Peyer's patch (tissue), 4 donors: ENCODE measurements around the gene UBIAD1. TPM values are rescaled to one million over a fixed set of nuclear protein-coding genes. Genes with fewer than 3 reads are reported as not detected.
"Not testable (repeated sequence)": the region's sequence is repeated elsewhere in the genome, so short reads cannot be mapped to it uniquely, and the experiment has no call there.

Experiments
- DNase-seq, 3 donors: peaks; one replicate each; pipeline ENCODE4 v3.0.0-alpha.2; 2017 to 2019
- H3K27ac ChIP-seq, 4 donors: fragments of 200-600 bp; sonication (generic); one replicate each; pipeline ENCODE4 v1.5.1; 2016 to 2019
- H3K27me3 ChIP-seq, 2 donors: fragments of 200-600 bp; sonication (generic); one replicate each; pipeline ENCODE4 v1.5.1; 2019
- H3K36me3 ChIP-seq, 3 donors: fragments of 200-600 bp; sonication (generic); one replicate each; pipeline ENCODE4 v1.5.1; 2016 to 2019
- H3K4me1 ChIP-seq, 4 donors: fragments of 200-600 bp; sonication (generic); one replicate each; pipeline ENCODE4 v1.5.1; 2016 to 2019
- H3K4me3 ChIP-seq, 4 donors: fragments of 200-600 bp; sonication (generic); 1 replicate in 3 of 4; 2 replicates in 1 of 4; pipeline ENCODE4 v1.5.1; 2016 to 2019; ENCODE audit warnings: mild to moderate bottlenecking in 1 of 4
- H3K9me3 ChIP-seq, 4 donors: fragments of 200-600 bp; sonication (generic); one replicate each; pipeline ENCODE4 v1.5.1; 2016 to 2019; ENCODE audit warnings: mild to moderate bottlenecking in 1 of 4
- POLR2A ChIP-seq, 2 donors: fragments of 450-650 bp; IDR thresholded peaks; one replicate each; pipeline ENCODE4 v1.5.1; 2017; ENCODE audit warnings: antibody characterized with exemption in 2 of 2, mild to moderate bottlenecking in 2 of 2, moderate library complexity in 2 of 2
- total RNA-seq, 4 donors: library from RNA; depleted of rRNA; stranded (reverse); fragments of >200 nt; gene quantifications; one replicate each; pipeline ENCODE4 v1.1.0, GENCODE V29; 2016
- TF ChIP-seq, protein P1 (sequence below), 6 experiments: fragments of 450-650 bp in 4 of 6; fragments of 200-600 bp in 2 of 6; sonication (generic) in 1 of 6; IDR thresholded peaks; one replicate each; pipeline ENCODE4 v1.5.1; 2017 to 2019; ENCODE audit warnings: antibody characterized with exemption in 6 of 6, mild to moderate bottlenecking in 3 of 6, moderate library complexity in 1 of 6

Gene UBIAD1
- total RNA-seq, 4 donors from 2014 or later = 7.5 to 18.2 (median 12.4) TPM

DNA sequence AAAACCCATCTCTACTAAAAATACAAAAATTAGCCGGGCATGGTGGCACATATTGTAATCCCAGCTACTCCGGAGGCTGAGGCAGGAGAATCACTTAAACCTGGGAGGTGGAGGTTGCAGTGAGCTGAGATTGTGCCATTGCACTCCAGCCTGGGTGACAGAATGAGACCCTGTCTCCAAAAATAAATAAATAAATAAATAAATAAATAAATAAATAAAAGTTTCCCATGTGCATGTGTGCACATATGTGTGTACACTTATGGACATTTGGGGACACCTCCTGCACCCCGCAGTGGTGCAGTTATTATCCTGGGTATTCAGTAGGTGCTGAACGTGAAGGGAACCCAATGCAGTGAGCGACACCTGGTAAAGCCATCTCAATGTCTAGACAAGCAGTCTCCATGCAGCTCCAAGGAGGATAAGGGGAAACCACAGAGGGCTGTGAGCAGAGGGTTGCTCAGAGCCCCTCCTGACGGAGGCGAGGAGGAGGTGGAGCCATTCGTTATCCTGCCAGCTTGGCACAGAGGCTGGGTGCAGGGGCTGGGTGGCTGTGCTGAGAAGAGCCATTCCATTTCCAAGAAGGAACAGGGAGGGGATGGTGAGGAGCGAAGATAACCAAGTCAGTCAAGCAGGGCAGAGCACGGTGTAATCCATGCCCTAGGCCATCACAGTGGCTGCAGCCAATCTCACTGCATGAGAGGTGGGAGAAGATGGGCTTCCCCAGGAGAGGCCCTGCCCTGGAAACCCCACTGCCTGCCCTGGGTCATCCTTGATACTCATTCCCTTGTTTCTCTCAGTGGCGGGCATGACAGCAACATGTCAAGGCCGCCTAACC, 25.6 kb downstream of the UBIAD1 start:
- Histone ChIP-seq H3K27ac (no peak overlapping the region), H3K4me1 (no peaks in the 10 kb centered on the region), H3K36me3 (peaks cover 0 to 15% (median 0%) of the 10 kb centered on the region in 3 donors), H3K27me3 (no peaks in the 10 kb centered on the region), H3K4me3 (no peak overlapping the region), H3K9me3 (no peaks in the 10 kb centered on the region)
- TF ChIP-seq POLR2A (IDR thresholded peaks at IDR 0.05) = no peak
- TF ChIP-seq, protein P1, sequence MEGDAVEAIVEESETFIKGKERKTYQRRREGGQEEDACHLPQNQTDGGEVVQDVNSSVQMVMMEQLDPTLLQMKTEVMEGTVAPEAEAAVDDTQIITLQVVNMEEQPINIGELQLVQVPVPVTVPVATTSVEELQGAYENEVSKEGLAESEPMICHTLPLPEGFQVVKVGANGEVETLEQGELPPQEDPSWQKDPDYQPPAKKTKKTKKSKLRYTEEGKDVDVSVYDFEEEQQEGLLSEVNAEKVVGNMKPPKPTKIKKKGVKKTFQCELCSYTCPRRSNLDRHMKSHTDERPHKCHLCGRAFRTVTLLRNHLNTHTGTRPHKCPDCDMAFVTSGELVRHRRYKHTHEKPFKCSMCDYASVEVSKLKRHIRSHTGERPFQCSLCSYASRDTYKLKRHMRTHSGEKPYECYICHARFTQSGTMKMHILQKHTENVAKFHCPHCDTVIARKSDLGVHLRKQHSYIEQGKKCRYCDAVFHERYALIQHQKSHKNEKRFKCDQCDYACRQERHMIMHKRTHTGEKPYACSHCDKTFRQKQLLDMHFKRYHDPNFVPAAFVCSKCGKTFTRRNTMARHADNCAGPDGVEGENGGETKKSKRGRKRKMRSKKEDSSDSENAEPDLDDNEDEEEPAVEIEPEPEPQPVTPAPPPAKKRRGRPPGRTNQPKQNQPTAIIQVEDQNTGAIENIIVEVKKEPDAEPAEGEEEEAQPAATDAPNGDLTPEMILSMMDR (IDR thresholded peaks at IDR 0.05) = no peak
- DNase-seq = no peak

DNA sequence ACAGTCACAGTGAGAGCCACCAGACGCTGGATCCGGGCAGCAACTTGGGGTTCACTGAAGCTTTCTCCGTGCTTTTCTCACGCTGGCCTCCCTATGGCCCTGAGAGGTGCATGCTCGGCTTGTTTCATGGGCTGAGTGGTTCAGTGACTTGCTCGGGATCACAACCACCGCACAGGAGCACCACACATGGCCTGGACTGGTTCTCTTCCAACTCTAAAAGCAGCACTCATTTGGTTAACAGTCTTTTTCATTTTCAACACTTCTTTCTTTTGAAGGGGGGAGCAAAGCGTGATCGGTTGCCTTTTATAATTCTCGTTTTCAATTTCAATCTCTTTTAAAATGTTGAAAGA, 26.2 kb downstream of the UBIAD1 start:
- Histone ChIP-seq H3K4me1 (no peaks in the 10 kb centered on the region), H3K9me3 (no peaks in the 10 kb centered on the region)

DNA sequence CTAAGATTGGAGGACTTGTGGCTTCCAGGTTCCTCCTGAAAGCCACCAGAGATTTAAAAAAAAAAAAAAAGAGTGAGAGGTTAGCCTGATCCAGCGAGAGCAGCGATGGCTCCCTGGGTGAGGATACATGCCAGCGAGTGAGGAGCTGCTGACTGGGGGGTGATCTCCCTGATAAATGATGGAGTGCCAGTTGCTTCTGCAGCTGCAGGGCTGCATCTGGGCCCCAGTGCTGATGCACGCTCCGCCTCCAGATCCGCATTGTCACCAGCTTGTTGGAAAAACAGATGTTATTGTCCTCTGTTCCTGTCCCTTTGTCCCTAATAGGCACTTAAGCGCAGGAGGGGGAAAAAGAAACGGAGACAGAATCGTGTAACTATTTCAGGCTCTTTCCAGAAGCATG, 28.6 kb downstream of the UBIAD1 start:
- H3K4me1 ChIP-seq = no peaks in the 10 kb centered on the region
- H3K4me3 ChIP-seq = no peak overlapping the region
- H3K27me3 ChIP-seq = no peaks in the 10 kb centered on the region
- no peak overlapping the region for H3K27ac ChIP-seq
- no peak for DNase-seq
- no peaks in the 10 kb centered on the region for H3K36me3 ChIP-seq
- TF ChIP-seq, protein P1 (IDR thresholded peaks at IDR 0.05) = no peak
- TF ChIP-seq POLR2A (IDR thresholded peaks at IDR 0.05) = no peak
- H3K9me3 ChIP-seq = no peaks in the 10 kb centered on the region

More for the DNA sequence above, 26.2 kb downstream of the UBIAD1 start:
- Histone ChIP-seq H3K27ac (no peak overlapping the region), H3K4me3 (no peak overlapping the region), H3K27me3 (no peaks in the 10 kb centered on the region), H3K36me3 (peaks cover 0 to 15% (median 0%) of the 10 kb centered on the region in 3 donors)
- no peak for DNase-seq
- TF ChIP-seq, protein P1 (IDR thresholded peaks at IDR 0.05) = no peak
- no peak for TF ChIP-seq POLR2A (IDR thresholded peaks at IDR 0.05)

DNA sequence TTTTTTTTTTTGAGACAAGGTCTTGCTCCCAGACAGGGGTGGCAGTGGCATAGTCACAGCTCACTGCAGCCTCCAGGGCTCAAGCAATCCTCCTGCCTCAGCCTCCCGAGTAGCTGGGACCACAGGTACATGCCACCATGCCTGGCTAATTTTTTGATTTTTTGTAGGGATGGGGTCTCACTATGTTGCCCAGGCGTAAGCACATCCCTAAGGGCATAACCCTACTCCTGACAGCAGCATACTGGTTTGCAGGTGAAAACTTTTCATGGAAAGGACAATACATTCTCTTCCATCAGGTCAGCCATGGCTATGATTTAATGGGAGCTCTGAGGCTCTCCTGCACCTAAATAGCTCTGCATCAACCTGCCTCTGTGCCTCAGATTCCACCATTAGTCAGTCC, 29.4 kb downstream of the UBIAD1 start:
- no peak overlapping the region for H3K4me3 ChIP-seq
- H3K9me3 ChIP-seq = no peaks in the 10 kb centered on the region
- H3K36me3 ChIP-seq = no peaks in the 10 kb centered on the region
- no peaks in the 10 kb centered on the region for H3K27me3 ChIP-seq
- H3K27ac ChIP-seq = no peak overlapping the region
- no peak for DNase-seq
- H3K4me1 ChIP-seq = no peaks in the 10 kb centered on the region
- TF ChIP-seq POLR2A (IDR thresholded peaks at IDR 0.05) = no peak
- TF ChIP-seq, protein P1 (IDR thresholded peaks at IDR 0.05) = no peak

DNA sequence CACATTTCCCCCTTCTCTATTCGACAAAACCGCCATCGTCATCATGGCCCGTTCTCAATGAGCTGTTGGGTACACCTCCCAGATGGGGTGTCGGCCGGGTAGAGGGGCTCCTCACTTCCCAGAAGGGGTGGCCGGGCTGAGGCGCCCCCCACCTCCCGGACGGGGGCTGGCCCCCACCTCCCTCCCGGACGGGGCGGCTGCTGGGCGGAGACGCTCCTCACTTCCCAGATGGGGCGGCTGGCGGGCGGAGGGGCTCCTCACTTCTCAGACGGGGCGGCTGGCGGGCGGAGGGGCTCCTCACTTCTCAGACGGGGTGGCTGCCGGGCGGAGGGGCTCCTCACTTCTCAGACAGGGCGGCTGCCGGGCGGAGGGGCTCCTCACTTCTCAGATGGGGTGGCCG, 32.5 kb downstream of the UBIAD1 start:
- not testable (repeated sequence) for H3K4me1 ChIP-seq, H3K4me3 ChIP-seq, H3K27ac ChIP-seq, H3K36me3 ChIP-seq, H3K9me3 ChIP-seq, H3K27me3 ChIP-seq, DNase-seq

DNA sequence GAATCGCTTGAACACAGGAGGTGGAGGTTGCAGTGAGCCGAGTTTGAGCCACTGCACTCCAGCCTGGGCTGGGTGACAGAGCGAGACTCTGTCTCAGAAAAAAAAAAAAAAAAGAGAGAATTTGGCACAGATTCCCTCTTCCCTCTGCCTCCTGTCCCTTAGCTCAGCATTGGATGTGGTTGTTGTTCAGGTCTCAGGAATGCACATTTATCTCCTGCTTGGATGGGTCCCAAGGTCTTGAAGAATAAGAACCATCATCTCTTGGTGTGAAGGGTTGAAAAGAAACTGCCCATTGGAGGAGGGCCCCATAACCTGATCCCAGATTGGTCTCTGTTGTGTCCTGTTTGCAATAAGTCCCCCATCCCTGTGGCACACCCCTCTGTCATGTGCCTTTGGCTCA, 34.9 kb downstream of the UBIAD1 start:
- H3K36me3 ChIP-seq = no peaks in the 10 kb centered on the region
- no peak overlapping the region for H3K4me3 ChIP-seq
- no peaks in the 10 kb centered on the region for H3K27me3 ChIP-seq
- no peaks in the 10 kb centered on the region for H3K9me3 ChIP-seq
- H3K27ac ChIP-seq = no peak overlapping the region
- H3K4me1 ChIP-seq = no peaks in the 10 kb centered on the region
- no peak for DNase-seq
- TF ChIP-seq, protein P1 (IDR thresholded peaks at IDR 0.05) = no peak
- no peak for TF ChIP-seq POLR2A (IDR thresholded peaks at IDR 0.05)
